Aorta (tissue), 5 donors: ENCODE measurements around the gene CTSZ. TPM values are rescaled to one million over a fixed set of nuclear protein-coding genes. Genes with fewer than 3 reads are reported as not detected.
"Not testable (repeated sequence)": the region's sequence is repeated elsewhere in the genome, so short reads cannot be mapped to it uniquely, and the experiment has no call there.

Experiments used
- ATAC-seq: fragments of 200-7000 bp; cut with Tn5 transposase; one replicate; pipeline ENCODE4 v1.9.1; 2022; ENCODE audit warnings: moderate library complexity; ENCODE audit not compliant: low FRiP score
- DNase-seq, 2 donors: peaks; one replicate each; pipeline ENCODE4 v3.0.0-alpha.2; 2020
- H3K27ac ChIP-seq, 2 donors: one replicate each; pipeline ENCODE4 v1.5.1; 2013; ENCODE audit warnings: low read length in 2 of 2, mild to moderate bottlenecking in 2 of 2, moderate library complexity in 2 of 2, control low read depth in 1 of 2, inconsistent platforms in 1 of 2, low read depth in 1 of 2
- H3K27me3 ChIP-seq, 2 donors: one replicate each; pipeline ENCODE4 v1.6.1; 2013; ENCODE audit warnings: control low read depth in 1 of 2, low read length in 1 of 2, mild to moderate bottlenecking in 1 of 2, moderate library complexity in 1 of 2; ENCODE audit not compliant: insufficient read depth in 2 of 2, control insufficient read depth in 1 of 2
- H3K36me3 ChIP-seq, 2 donors: one replicate each; pipeline ENCODE4 v1.6.1; 2013; ENCODE audit warnings: control low read depth in 1 of 2, low read length in 1 of 2, mild to moderate bottlenecking in 1 of 2; ENCODE audit not compliant: insufficient read depth in 2 of 2, control insufficient read depth in 1 of 2
- H3K4me1 ChIP-seq, 2 donors: one replicate each; pipeline ENCODE4 v1.6.1; 2013; ENCODE audit warnings: low read length in 2 of 2, control low read depth in 1 of 2, mild to moderate bottlenecking in 1 of 2, moderate library complexity in 1 of 2; ENCODE audit not compliant: insufficient read depth in 2 of 2, control insufficient read depth in 1 of 2
- H3K4me3 ChIP-seq, 2 donors: one replicate each; pipeline ENCODE4 v1.5.1; 2013; ENCODE audit warnings: low read length in 2 of 2, control low read depth in 1 of 2, mild to moderate bottlenecking in 1 of 2
- H3K9me3 ChIP-seq: one replicate; pipeline ENCODE4 v1.6.1; 2013; ENCODE audit warnings: mild to moderate bottlenecking, low read length; ENCODE audit not compliant: control insufficient read depth
- WGBS, 2 donors: extraction: QIAGEN DNeasy Blood & Tissue Kit; methylation state at CpG; one replicate each; pipeline ENCODE4 v1.1.7; 2013; 5-methylcytosine and 5-hydroxymethylcytosine counted together
- intact Hi-C, 2 donors: fragments of 100-400 bp; cut with DNase I; formaldehyde crosslinking; loops; one replicate each; pipeline versions ENCODE4 v1.14.2 to v1.15.0; 2022
- polyA plus RNA-seq, 2 donors: library from polyadenylated mRNA; stranded (reverse); fragments of 200-250 nt; gene quantifications; one replicate each; pipeline ENCODE4 v1.2.3, GENCODE V29; 2013
- total RNA-seq, 2 donors: library from RNA; stranded (reverse); fragmentation: NEBNext Ultra II Directional; extraction: Animal tissue kit (Norgen Biotek cat#: 25700); gene quantifications; one replicate each; pipeline ENCODE4 v1.2.1, GENCODE V29; 2021
- donor health status: healthy with polysubstance abuse.
- donor health status: Bipolar disorder and iron deficiency.
- donor health status: DM: no; HTN: no; CAD: no.
- donor health status: DM: no; HTN: no; CAD: no.
- donor health status: DM: yes; HTN: yes; CAD: no.

CTSZ gene
- total and polyA plus RNA-seq, 4 donors, result 183 to 350 (median 270) TPM

GRCh38 chr20:58985656-58986055 lies 21.4 kb downstream of the CTSZ start:
- Histone ChIP-seq H3K36me3 (no peaks in the 10 kb centered on the region), H3K9me3 (no peaks in the 10 kb centered on the region), H3K27ac (no peak overlapping the region), H3K4me1 (peaks cover 0 to 4% of the 10 kb centered on the region in 2 donors), H3K27me3 (no peaks in the 10 kb centered on the region), H3K4me3 (no peak overlapping the region)
- intact Hi-C loops, result loop anchor here in 1 of 2 donors (5.0 kb wide), 2 partner anchors 83 to 98 kb away; no protein-coding TSS in a partner anchor
- DNase-seq (peak in 1 of 2 donors; percentile 25), ATAC-seq (no peak)
- WGBS, 2 donors, result 79 to 80% methylated on average over 5 of the region's 5 CpGs

DNA sequence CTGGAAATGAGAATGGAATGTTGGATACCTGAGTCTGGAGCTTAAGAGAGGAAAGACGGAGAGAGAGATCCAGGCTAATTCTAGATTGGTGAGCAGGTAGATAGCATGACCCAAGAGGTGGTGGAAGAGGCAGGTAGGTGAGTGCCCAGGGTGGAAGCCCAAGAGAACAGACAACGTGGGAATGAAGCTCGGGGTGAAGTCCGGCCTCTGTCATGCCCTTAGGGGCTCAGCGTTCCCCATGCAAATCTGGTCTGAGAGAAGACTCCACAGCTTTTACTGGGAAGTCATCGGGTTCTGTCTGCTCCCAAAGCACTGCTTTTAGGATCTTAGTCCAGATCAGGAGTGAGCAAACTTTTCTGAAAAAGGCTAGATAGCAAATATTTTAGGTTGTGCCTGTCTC lies 22.4 kb downstream of the CTSZ start:
- WGBS, 2 donors, result 75 to 90% methylated on average over 6 of the region's 6 CpGs
- Histone ChIP-seq H3K27ac (no peak overlapping the region), H3K4me3 (no peak overlapping the region), H3K4me1 (peaks cover 0 to 4% of the 10 kb centered on the region in 2 donors), H3K36me3 (no peaks in the 10 kb centered on the region), H3K9me3 (no peaks in the 10 kb centered on the region), H3K27me3 (no peaks in the 10 kb centered on the region)
- ATAC-seq (no peak), DNase-seq (no peak)
- intact Hi-C loops, result loop anchor here (5.0 kb wide), 5 partner anchors 58 to 97 kb away; partner anchors contain the start of gene PRELID3B (in 1 of the 2)

DNA sequence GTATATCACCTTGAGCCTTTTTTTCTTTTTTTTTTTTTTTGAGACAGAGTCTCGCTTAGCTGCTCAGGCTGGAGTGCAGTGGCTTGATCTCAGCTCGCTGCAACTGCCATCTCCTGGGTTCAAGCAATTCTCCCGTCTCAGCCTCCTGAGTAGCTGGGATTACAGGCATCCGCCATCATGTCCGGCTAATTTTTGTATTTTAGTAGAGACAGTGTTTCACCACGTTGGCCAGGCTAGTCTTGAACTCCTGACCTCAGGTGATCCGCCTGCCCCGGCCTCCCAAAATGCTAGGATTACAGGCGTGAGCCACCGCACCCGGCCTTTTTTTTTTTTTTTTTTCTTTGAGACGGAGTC lies 24.0 kb downstream of the CTSZ start:
- DNase-seq, H3K27ac ChIP-seq, H3K27me3 ChIP-seq, H3K9me3 ChIP-seq, H3K36me3 ChIP-seq, H3K4me3 ChIP-seq, ATAC-seq, H3K4me1 ChIP-seq: not testable (repeated sequence)
- 96 to 98% methylated on average over 10 to 12 of the region's 12 CpGs for WGBS, 2 donors
- intact Hi-C loops, result loop anchor here (5.0 kb wide), 3 partner anchors 59 to 91 kb away; partner anchors contain the start of gene PRELID3B (in 1 of the 2)

DNA sequence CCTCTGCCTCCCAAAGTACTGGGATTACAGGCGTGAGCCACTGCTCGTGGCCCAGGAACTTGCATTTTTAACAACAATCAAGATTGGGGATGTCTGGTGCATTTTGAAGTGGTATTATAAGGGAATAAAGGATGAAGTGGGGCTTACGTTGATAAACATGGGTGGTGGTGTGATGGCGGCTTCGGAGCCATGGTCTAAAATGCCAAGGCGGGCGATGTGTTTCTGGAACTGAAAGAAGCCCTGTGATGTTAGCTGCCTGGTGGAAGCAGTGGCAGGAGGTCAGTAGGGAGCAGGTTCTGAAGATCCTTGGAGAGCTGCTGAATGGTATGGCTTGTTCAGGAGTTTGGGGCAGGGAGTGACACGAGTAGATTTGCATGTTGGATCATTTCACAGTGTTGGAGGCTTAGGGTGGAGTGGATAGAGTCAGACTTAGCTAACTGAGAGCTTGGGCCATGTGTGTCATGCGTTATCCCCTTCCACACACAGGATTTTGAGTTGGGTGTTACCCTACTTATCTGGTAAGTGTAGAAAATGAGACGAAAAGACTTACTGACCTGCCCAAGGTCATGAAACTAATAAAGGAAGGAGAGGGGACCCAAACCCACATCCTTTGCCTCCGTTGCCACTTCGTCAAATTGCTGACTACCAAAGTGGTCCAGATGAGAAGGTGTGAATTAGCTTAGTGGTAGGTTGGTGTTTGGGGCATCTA lies 24.5 kb downstream of the CTSZ start:
- Histone ChIP-seq H3K27ac (no peak overlapping the region), H3K27me3 (no peaks in the 10 kb centered on the region), H3K36me3 (no peaks in the 10 kb centered on the region), H3K9me3 (no peaks in the 10 kb centered on the region), H3K4me1 (peaks cover 0 to 4% of the 10 kb centered on the region in 2 donors), H3K4me3 (no peak overlapping the region)
- DNase-seq (no peak), ATAC-seq (no peak)
- 90 to 93% methylated on average over 12 of the region's 12 CpGs for WGBS, 2 donors
- intact Hi-C loops, result loop anchor here (5.0 kb wide), 3 partner anchors 60 to 90 kb away; partner anchors contain the start of gene PRELID3B (in 1 of the 2)

- no peak for ATAC-seq
- H3K9me3 ChIP-seq, result no peaks in the 10 kb centered on the region
- peak overlapping the region; percentile 80 to 87 for H3K4me3 ChIP-seq
- no peaks in the 10 kb centered on the region for H3K36me3 ChIP-seq
- H3K27me3 ChIP-seq, result no peaks in the 10 kb centered on the region
- no peak overlapping the region for H3K27ac ChIP-seq
- WGBS, 2 donors, result 12 to 14% methylated on average over 25 to 29 of the region's 29 CpGs
- no peak for DNase-seq
- intact Hi-C loops, result loop anchor here (2.0 to 5.0 kb wide), 4 partner anchors 59 to 89 kb away; partner anchors contain the start of gene PRELID3B (in 1 of the 2)
- peaks cover 0 to 4% of the 10 kb centered on the region in 2 donors for H3K4me1 ChIP-seq
These were observed 25.3 kb downstream of the CTSZ start for GRCh38 chr20:58981628-58982364.

GRCh38 chr20:58980711-58981627 lies 26.1 kb downstream of the CTSZ start, which contains the start of gene NELFCD:
Gene NELFCD, plus strand, starts transcription at chr20:58981256. Its CDS starts 54 bp downstream, at chr20:58981310.
- peaks cover 0 to 4% of the 10 kb centered on the region in 2 donors for H3K4me1 ChIP-seq
- 7 to 14% methylated on average over 58 to 109 of the region's 109 CpGs for WGBS, 2 donors
- no peaks in the 10 kb centered on the region for H3K27me3 ChIP-seq
- H3K4me3 ChIP-seq, result peak within 1 kb of the TSS; percentile 80 to 87
- intact Hi-C loops, result loop anchor here (2.0 to 5.0 kb wide), 4 partner anchors 60 to 89 kb away; partner anchors contain the start of gene PRELID3B (in 1 of the 2)
- H3K27ac ChIP-seq, result no peak within 1 kb of the TSS
- H3K9me3 ChIP-seq, result peaks cover 2% of the 10 kb centered on the region
- DNase-seq (peak; percentile 92 to 97), ATAC-seq (peak; percentile 94)
- H3K36me3 ChIP-seq, result no peaks in the 10 kb centered on the region

- Histone ChIP-seq H3K4me3 (no peak overlapping the region), H3K27ac (no peak overlapping the region), H3K9me3 (peaks cover 3% of the 10 kb centered on the region), H3K4me1 (no peaks in the 10 kb centered on the region), H3K36me3 (no peaks in the 10 kb centered on the region), H3K27me3 (no peaks in the 10 kb centered on the region)
- ATAC-seq (no peak), DNase-seq (no peak)
- intact Hi-C loops, result no loop called here
- WGBS, 2 donors, result 74% methylated on average over 6 of the region's 6 CpGs
These were observed 28.5 kb downstream of the CTSZ start for GRCh38 chr20:58978351-58979190.
